ENCODE results near the gene FZD7. TPM values are rescaled to one million over a fixed set of nuclear protein-coding genes. Genes with fewer than 3 reads are reported as not detected.

FZD7 gene
- total and polyA plus RNA-seq, 2 of the 8 experiments (the other 6 are each of a cell fraction or from before 2014, with no cell fraction given): 176 to 246 TPM

GRCh38 chr2:202038471-202039277 is 5.0 kb downstream of the FZD7 start (continued):
- TF ChIP-seq BACH1 (IDR thresholded peaks at IDR 0.05; ENCODE audit: low read length): peak; percentile 91
- TF ChIP-seq KDM1A (IDR thresholded peaks at IDR 0.05; ENCODE audit: borderline replicate concordance, low read length): no peak
- TF ChIP-seq SIX5 (IDR thresholded peaks at IDR 0.05; ENCODE audit: low read depth, low read length): no peak
- TF ChIP-seq, protein P1, sequence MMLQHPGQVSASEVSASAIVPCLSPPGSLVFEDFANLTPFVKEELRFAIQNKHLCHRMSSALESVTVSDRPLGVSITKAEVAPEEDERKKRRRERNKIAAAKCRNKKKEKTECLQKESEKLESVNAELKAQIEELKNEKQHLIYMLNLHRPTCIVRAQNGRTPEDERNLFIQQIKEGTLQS (IDR thresholded peaks at IDR 0.05; ENCODE audit: insufficient read depth, low read depth, low read length): no peak
- TF ChIP-seq RNF2 (IDR thresholded peaks at IDR 0.05; ENCODE audit: borderline replicate concordance, low read depth, low read length, missing control alignments, poor library complexity, severe bottlenecking): no peak
- TF ChIP-seq SP2 (IDR thresholded peaks at IDR 0.05; ENCODE audit: low read length): no peak
- TF ChIP-seq POLR2AphosphoS5 (IDR thresholded peaks at IDR 0.05; ENCODE audit: low read depth, low read length): peak; percentile 59; the same call in 1 of the 2 replicates
- TF ChIP-seq SAP30 (IDR thresholded peaks at IDR 0.05; ENCODE audit: insufficient read depth, insufficient replicate concordance, low read length): no peak
- TF ChIP-seq EZH2 (IDR thresholded peaks at IDR 0.05; ENCODE audit: low read depth, low read length, severe bottlenecking): no peak
- TF ChIP-seq PHF8 (conservative IDR thresholded peaks at IDR 0.05; ENCODE audit: low read depth, low read length): 0 out of 2 replicates have a peak, but pooled peaks have one; percentile 5
- no peak for TF ChIP-seq SIRT6 (IDR thresholded peaks at IDR 0.05; ENCODE audit: low read length)
- no peak for TF ChIP-seq HDAC2 (IDR thresholded peaks at IDR 0.05; ENCODE audit: borderline replicate concordance in 1 of 2, low read depth in 2 of 2, low read length in 2 of 2)
- no peak for TF ChIP-seq CEBPB (IDR thresholded peaks at IDR 0.05; ENCODE audit: low read depth, low read length)
- no peak for TF ChIP-seq CBX8 (IDR thresholded peaks at IDR 0.05; ENCODE audit: borderline replicate concordance, low read depth, low read length)
- TF ChIP-seq RAD21 (IDR thresholded peaks at IDR 0.05 in 1 of 2, conservative IDR thresholded peaks at IDR 0.05 in 1 of 2; ENCODE audit: low read depth in 2 of 2, low read length in 2 of 2): peak in 1 of 2 experiments; percentile 5; a peak in 1 of 4 replicates
- TF ChIP-seq MAX (IDR thresholded peaks at IDR 0.05): no peak
- 0 out of 2 replicates have a peak, but pooled peaks have one; percentile 33 for TF ChIP-seq JUND (IDR thresholded peaks at IDR 0.05; ENCODE audit: low read length)
- no peak for TF ChIP-seq CBX5 (IDR thresholded peaks at IDR 0.05; ENCODE audit: low read depth, low read length)
- TF ChIP-seq JUN (IDR thresholded peaks at IDR 0.05; ENCODE audit: low read depth, low read length): no peak
- TF ChIP-seq SUZ12 (IDR thresholded peaks at IDR 0.05; ENCODE audit: low read length): no peak
- no peak for TF ChIP-seq FOSL1 (IDR thresholded peaks at IDR 0.05; ENCODE audit: insufficient read depth, low read depth, low read length)
- TF ChIP-seq TBP (IDR thresholded peaks at IDR 0.05; ENCODE audit: low read depth, low read length): no peak

Measured in H1 (cell line).